ENCODE measurements around the gene AQP9. TPM values are rescaled to one million over a fixed set of nuclear protein-coding genes. Genes with fewer than 3 reads are reported as not detected.

The AQP9 gene
- total RNA-seq, 1 donor from 2014 or later: not detected

GRCh38 chr15:58125333-58125732 is 12.8 kb upstream of the AQP9 start:
- Mint-ChIP-seq H3K4me3 (ENCODE audit: low read depth) (no peak overlapping the region), H3K27me3 (no peaks in the 10 kb centered on the region), H3K27ac (no peak overlapping the region), H3K4me1 (ENCODE audit: low read depth) (no peaks in the 10 kb centered on the region), H3K36me3 (ENCODE audit: insufficient read depth) (no peaks in the 10 kb centered on the region), H3K9me3 (ENCODE audit: low read depth) (peaks cover 9% of the 10 kb centered on the region)
- no peak for DNase-seq (ENCODE audit: low spot score, unreplicated experiment)
- no peak for TF ChIP-seq CTCF (IDR thresholded peaks at IDR 0.05; ENCODE audit: unreplicated experiment)

GRCh38 chr15:58134886-58135285 is 3.3 kb upstream of the AQP9 start:
- no peak overlapping the region for H3K27ac Mint-ChIP-seq
- no peaks in the 10 kb centered on the region for H3K9me3 Mint-ChIP-seq (ENCODE audit: low read depth)
- peaks cover 12% of the 10 kb centered on the region for H3K27me3 Mint-ChIP-seq
- no peak for TF ChIP-seq CTCF (IDR thresholded peaks at IDR 0.05; ENCODE audit: unreplicated experiment)
- no peak for DNase-seq (ENCODE audit: low spot score, unreplicated experiment)
- no peaks in the 10 kb centered on the region for H3K36me3 Mint-ChIP-seq (ENCODE audit: insufficient read depth)
- H3K4me1 Mint-ChIP-seq (ENCODE audit: low read depth): no peaks in the 10 kb centered on the region
- no peak overlapping the region for H3K4me3 Mint-ChIP-seq (ENCODE audit: low read depth)

GRCh38 chr15:58135511-58136174 is 2.5 kb upstream of the AQP9 start:
- DNase-seq (ENCODE audit: low spot score, unreplicated experiment): no peak
- Mint-ChIP-seq H3K9me3 (ENCODE audit: low read depth) (no peaks in the 10 kb centered on the region), H3K27ac (no peak overlapping the region), H3K36me3 (ENCODE audit: insufficient read depth) (no peaks in the 10 kb centered on the region), H3K4me1 (ENCODE audit: low read depth) (no peaks in the 10 kb centered on the region), H3K27me3 (peaks cover 12% of the 10 kb centered on the region), H3K4me3 (ENCODE audit: low read depth) (no peak overlapping the region)
- no peak for TF ChIP-seq CTCF (IDR thresholded peaks at IDR 0.05; ENCODE audit: unreplicated experiment)

GRCh38 chr15:58136731-58137130 is 1.4 kb upstream of the AQP9 start:
- Mint-ChIP-seq H3K27me3 (peaks cover 15% of the 10 kb centered on the region), H3K27ac (no peak overlapping the region), H3K4me3 (ENCODE audit: low read depth) (no peak overlapping the region), H3K36me3 (ENCODE audit: insufficient read depth) (no peaks in the 10 kb centered on the region), H3K4me1 (ENCODE audit: low read depth) (no peaks in the 10 kb centered on the region), H3K9me3 (ENCODE audit: low read depth) (no peaks in the 10 kb centered on the region)
- TF ChIP-seq CTCF (IDR thresholded peaks at IDR 0.05; ENCODE audit: unreplicated experiment): no peak
- DNase-seq (ENCODE audit: low spot score, unreplicated experiment): no peak

GRCh38 chr15:58137686-58138085 is 495 bp upstream of the AQP9 start:
- no peak for DNase-seq (ENCODE audit: low spot score, unreplicated experiment)
- no peaks in the 10 kb centered on the region for H3K4me1 Mint-ChIP-seq (ENCODE audit: low read depth)
- H3K27me3 Mint-ChIP-seq: peaks cover 16% of the 10 kb centered on the region
- no peaks in the 10 kb centered on the region for H3K9me3 Mint-ChIP-seq (ENCODE audit: low read depth)
- no peak overlapping the region for H3K4me3 Mint-ChIP-seq (ENCODE audit: low read depth)
- no peak overlapping the region for H3K27ac Mint-ChIP-seq
- TF ChIP-seq CTCF (IDR thresholded peaks at IDR 0.05; ENCODE audit: unreplicated experiment): no peak
- H3K36me3 Mint-ChIP-seq (ENCODE audit: insufficient read depth): no peaks in the 10 kb centered on the region
